ENCODE results near the gene CRIP2. TPM values are rescaled to one million over a fixed set of nuclear protein-coding genes. Genes with fewer than 3 reads are reported as not detected.

Gene CRIP2
- total and polyA plus RNA-seq, 2 of the 13 experiments (the other 11 are each of a cell fraction or from before 2014, with no cell fraction given): 31.6 to 37.9 TPM

DNA sequence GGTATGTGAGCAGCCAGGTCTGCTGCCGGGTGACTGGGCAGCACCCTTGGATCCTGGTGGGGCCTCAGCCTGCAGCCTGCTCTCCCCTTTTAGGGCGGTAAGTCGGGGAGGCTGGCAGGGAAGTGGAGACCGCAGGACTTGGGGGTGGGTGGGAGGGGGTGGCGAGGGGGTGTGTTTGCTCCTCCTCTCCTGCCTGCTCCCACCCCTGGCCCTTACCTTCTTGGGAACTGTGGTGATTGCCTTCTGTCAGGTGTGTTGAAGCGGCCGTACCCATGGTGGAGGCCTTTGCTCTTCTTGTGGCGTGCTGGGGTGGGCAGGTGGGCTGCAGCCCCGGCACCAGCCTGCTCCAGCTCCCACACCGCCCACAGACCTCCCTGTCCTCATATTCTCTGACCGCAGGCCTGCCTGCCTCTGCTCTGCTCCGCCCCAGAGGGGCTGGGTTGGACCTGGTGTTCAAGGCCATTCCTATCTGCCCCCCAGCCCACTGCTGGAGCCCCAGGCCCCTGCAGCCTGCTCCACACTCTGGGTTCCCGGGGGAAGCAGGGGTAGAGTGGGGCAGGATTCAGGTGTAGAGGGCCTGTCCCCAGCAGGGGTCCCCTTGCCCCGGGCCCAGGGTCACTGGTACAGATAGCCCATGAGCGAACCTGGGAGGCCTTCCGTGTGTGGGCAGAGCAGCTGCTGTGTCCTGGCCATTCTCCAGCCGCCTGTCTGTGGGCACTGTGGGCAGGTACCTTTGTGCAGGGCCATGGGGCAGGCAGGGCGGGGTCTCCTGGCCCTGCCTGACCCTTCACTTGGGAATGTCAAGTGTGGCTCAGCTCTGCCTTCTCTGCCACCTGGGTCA, 21.6 kb downstream of the CRIP2 start (continued):
- no peak for TF ChIP-seq ZNF737 (CRISPR knock-in tag; IDR thresholded peaks at IDR 0.05; ENCODE audit: borderline replicate concordance)
- 0 out of 2 replicates have a peak, but pooled peaks have one; percentile 14 for TF ChIP-seq MAF1 (CRISPR knock-in tag; IDR thresholded peaks at IDR 0.05; ENCODE audit: borderline replicate concordance)
- no peak for TF ChIP-seq MTF1 (CRISPR knock-in tag; IDR thresholded peaks at IDR 0.05)
- TF ChIP-seq, protein P1, sequence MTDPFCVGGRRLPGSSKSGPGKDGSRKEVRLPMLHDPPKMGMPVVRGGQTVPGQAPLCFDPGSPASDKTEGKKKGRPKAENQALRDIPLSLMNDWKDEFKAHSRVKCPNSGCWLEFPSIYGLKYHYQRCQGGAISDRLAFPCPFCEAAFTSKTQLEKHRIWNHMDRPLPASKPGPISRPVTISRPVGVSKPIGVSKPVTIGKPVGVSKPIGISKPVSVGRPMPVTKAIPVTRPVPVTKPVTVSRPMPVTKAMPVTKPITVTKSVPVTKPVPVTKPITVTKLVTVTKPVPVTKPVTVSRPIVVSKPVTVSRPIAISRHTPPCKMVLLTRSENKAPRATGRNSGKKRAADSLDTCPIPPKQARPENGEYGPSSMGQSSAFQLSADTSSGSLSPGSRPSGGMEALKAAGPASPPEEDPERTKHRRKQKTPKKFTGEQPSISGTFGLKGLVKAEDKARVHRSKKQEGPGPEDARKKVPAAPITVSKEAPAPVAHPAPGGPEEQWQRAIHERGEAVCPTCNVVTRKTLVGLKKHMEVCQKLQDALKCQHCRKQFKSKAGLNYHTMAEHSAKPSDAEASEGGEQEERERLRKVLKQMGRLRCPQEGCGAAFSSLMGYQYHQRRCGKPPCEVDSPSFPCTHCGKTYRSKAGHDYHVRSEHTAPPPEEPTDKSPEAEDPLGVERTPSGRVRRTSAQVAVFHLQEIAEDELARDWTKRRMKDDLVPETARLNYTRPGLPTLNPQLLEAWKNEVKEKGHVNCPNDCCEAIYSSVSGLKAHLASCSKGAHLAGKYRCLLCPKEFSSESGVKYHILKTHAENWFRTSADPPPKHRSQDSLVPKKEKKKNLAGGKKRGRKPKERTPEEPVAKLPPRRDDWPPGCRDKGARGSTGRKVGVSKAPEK (CRISPR knock-in tag; IDR thresholded peaks at IDR 0.05; ENCODE audit: borderline replicate concordance): no peak
- TF ChIP-seq U2AF1 (optimal IDR thresholded peaks at IDR 0.05; ENCODE audit: low read depth, low read length): peak; percentile 40
- TF ChIP-seq, protein P2, sequence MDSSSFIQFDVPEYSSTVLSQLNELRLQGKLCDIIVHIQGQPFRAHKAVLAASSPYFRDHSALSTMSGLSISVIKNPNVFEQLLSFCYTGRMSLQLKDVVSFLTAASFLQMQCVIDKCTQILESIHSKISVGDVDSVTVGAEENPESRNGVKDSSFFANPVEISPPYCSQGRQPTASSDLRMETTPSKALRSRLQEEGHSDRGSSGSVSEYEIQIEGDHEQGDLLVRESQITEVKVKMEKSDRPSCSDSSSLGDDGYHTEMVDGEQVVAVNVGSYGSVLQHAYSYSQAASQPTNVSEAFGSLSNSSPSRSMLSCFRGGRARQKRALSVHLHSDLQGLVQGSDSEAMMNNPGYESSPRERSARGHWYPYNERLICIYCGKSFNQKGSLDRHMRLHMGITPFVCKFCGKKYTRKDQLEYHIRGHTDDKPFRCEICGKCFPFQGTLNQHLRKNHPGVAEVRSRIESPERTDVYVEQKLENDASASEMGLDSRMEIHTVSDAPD (CRISPR knock-in tag; IDR thresholded peaks at IDR 0.05): peak; percentile 64; the same call in 1 of the 2 replicates
- TF ChIP-seq KDM5A (IDR thresholded peaks at IDR 0.05; ENCODE audit: borderline replicate concordance, low read length): no peak
- no peak for TF ChIP-seq HOXA9 (CRISPR knock-in tag; IDR thresholded peaks at IDR 0.05; ENCODE audit: borderline replicate concordance)
- TF ChIP-seq ZBTB38 (CRISPR knock-in tag; IDR thresholded peaks at IDR 0.05): no peak
- no peak; the same call in 1 of the 2 replicates for TF ChIP-seq ZNF296 (CRISPR knock-in tag; conservative IDR thresholded peaks at IDR 0.05)
- TF ChIP-seq, protein P3, sequence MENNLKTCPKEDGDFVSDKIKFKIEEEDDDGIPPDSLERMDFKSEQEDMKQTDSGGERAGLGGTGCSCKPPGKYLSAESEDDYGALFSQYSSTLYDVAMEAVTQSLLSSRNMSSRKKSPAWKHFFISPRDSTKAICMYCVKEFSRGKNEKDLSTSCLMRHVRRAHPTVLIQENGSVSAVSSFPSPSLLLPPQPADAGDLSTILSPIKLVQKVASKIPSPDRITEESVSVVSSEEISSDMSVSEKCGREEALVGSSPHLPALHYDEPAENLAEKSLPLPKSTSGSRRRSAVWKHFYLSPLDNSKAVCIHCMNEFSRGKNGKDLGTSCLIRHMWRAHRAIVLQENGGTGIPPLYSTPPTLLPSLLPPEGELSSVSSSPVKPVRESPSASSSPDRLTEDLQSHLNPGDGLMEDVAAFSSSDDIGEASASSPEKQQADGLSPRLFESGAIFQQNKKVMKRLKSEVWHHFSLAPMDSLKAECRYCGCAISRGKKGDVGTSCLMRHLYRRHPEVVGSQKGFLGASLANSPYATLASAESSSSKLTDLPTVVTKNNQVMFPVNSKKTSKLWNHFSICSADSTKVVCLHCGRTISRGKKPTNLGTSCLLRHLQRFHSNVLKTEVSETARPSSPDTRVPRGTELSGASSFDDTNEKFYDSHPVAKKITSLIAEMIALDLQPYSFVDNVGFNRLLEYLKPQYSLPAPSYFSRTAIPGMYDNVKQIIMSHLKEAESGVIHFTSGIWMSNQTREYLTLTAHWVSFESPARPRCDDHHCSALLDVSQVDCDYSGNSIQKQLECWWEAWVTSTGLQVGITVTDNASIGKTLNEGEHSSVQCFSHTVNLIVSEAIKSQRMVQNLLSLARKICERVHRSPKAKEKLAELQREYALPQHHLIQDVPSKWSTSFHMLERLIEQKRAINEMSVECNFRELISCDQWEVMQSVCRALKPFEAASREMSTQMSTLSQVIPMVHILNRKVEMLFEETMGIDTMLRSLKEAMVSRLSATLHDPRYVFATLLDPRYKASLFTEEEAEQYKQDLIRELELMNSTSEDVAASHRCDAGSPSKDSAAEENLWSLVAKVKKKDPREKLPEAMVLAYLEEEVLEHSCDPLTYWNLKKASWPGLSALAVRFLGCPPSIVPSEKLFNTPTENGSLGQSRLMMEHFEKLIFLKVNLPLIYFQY (CRISPR knock-in tag; IDR thresholded peaks at IDR 0.05; ENCODE audit: borderline replicate concordance): no peak; the same call in 1 of the 2 replicates
- TF ChIP-seq CEBPB (IDR thresholded peaks at IDR 0.05; ENCODE audit: borderline replicate concordance, low read depth, low read length): no peak
- no peak for TF ChIP-seq ZNF781 (CRISPR knock-in tag; IDR thresholded peaks at IDR 0.05; ENCODE audit: borderline replicate concordance, not compliant biosample characterization)
- TF ChIP-seq XRCC5 (optimal IDR thresholded peaks at IDR 0.05; ENCODE audit: low read length): peak; percentile 57
- TF ChIP-seq ATAD3A (CRISPR knock-in tag; IDR thresholded peaks at IDR 0.05): no peak
- no peak for TF ChIP-seq FOXK2 (IDR thresholded peaks at IDR 0.05)
- peak; percentile 44; the same call in 1 of the 2 replicates for TF ChIP-seq HMG20A (CRISPR knock-in tag; IDR thresholded peaks at IDR 0.05; ENCODE audit: borderline replicate concordance)
- TF ChIP-seq, protein P4, sequence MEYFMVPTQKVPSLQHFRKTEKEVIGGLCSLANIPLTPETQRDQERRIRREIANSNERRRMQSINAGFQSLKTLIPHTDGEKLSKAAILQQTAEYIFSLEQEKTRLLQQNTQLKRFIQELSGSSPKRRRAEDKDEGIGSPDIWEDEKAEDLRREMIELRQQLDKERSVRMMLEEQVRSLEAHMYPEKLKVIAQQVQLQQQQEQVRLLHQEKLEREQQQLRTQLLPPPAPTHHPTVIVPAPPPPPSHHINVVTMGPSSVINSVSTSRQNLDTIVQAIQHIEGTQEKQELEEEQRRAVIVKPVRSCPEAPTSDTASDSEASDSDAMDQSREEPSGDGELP (IDR thresholded peaks at IDR 0.05; ENCODE audit: borderline replicate concordance, low read depth): peak; percentile 81; the same call in 1 of the 2 replicates
- TF ChIP-seq MAFK (conservative IDR thresholded peaks at IDR 0.05 in 1 of 2, IDR thresholded peaks at IDR 0.05 in 1 of 2; ENCODE audit: low read length in 2 of 2): no peak
- no peak for TF ChIP-seq JUND (CRISPR knock-in tag; IDR thresholded peaks at IDR 0.05)

Measured in HepG2 (cell line).